Activated T-helper 1 cell treated with Interleukin-2 at 50 U/mL for 16 hours (primary cell): ENCODE results near the gene SLC10A3.

Source experiments
- DNase-seq: peaks from one replicate; pipeline ENCODE4 v3.0.0-alpha.2; 2020; ENCODE audit warnings: low read depth

Gene SLC10A3

GRCh38 chrX:154437971-154438893 lies 52.2 kb downstream of the SLC10A3 start:
- DNase-seq = no peak
